Measurements from ENCODE around the gene C22orf23. TPM values are rescaled to one million over a fixed set of nuclear protein-coding genes. Genes with fewer than 3 reads are reported as not detected.
A peak's percentile ranks its signal among the peaks of the same experiment; 100 is the strongest.

Gene C22orf23
- 0.64 and 0.70 TPM in 2 replicates for total RNA-seq (ENCODE audit: low replicate concordance)
- long read RNA-seq, partial matches to known transcripts = 0 of 2 reads
- long read RNA-seq, other reads (novel, unspliced or antisense) = 1 of 2 reads

GRCh38 chr22:37953437-37954179 lies at the start of gene C22orf23, which contains the start of gene POLR2F:
TSS of gene C22orf23 (minus strand) at chr22:37953601. CDS start at chr22:37953149, 452 bp downstream.
TSS of gene POLR2F (plus strand) at chr22:37953699. CDS start at chr22:37953788, 89 bp downstream.
- peak within 1 kb of the TSS; percentile 99 for H3K4me3 Mint-ChIP-seq
- peak within 1 kb of the TSS; percentile 94 for H3K27ac Mint-ChIP-seq
- H3K36me3 Mint-ChIP-seq = peaks cover 8% of the 10 kb centered on the region
- H3K27me3 Mint-ChIP-seq = peaks cover 4% of the 10 kb centered on the region
- no peaks in the 10 kb centered on the region for H3K9me3 Mint-ChIP-seq
- DNase-seq (ENCODE audit: extremely low spot score, unreplicated experiment) = peak; percentile 95
- no peak for TF ChIP-seq CTCF (conservative IDR thresholded peaks at IDR 0.05)
- peaks cover 28% of the 10 kb centered on the region for H3K4me1 Mint-ChIP-seq (ENCODE audit: unreplicated experiment)

- no peak for TF ChIP-seq CTCF (conservative IDR thresholded peaks at IDR 0.05)
- H3K4me3 Mint-ChIP-seq = no peak overlapping the region
- H3K9me3 Mint-ChIP-seq = no peaks in the 10 kb centered on the region
- no peak for DNase-seq (ENCODE audit: extremely low spot score, unreplicated experiment)
- peaks cover 12% of the 10 kb centered on the region for H3K4me1 Mint-ChIP-seq (ENCODE audit: unreplicated experiment)
- no peaks in the 10 kb centered on the region for H3K27me3 Mint-ChIP-seq
- no peak overlapping the region for H3K27ac Mint-ChIP-seq
- no peaks in the 10 kb centered on the region for H3K36me3 Mint-ChIP-seq
These were observed 46.4 kb upstream of the C22orf23 start for GRCh38 chr22:37999640-38000272.

- TF ChIP-seq CTCF (conservative IDR thresholded peaks at IDR 0.05) = no peak
- H3K27ac Mint-ChIP-seq = no peak overlapping the region
- no peaks in the 10 kb centered on the region for H3K9me3 Mint-ChIP-seq
- no peaks in the 10 kb centered on the region for H3K36me3 Mint-ChIP-seq
- no peak for DNase-seq (ENCODE audit: extremely low spot score, unreplicated experiment)
- no peaks in the 10 kb centered on the region for H3K27me3 Mint-ChIP-seq
- H3K4me1 Mint-ChIP-seq (ENCODE audit: unreplicated experiment) = peaks cover 12% of the 10 kb centered on the region
- no peak overlapping the region for H3K4me3 Mint-ChIP-seq
These were observed 45.8 kb upstream of the C22orf23 start for GRCh38 chr22:37999236-37999635.

- no peak overlapping the region for H3K4me3 Mint-ChIP-seq
- H3K36me3 Mint-ChIP-seq = no peaks in the 10 kb centered on the region
- no peak for TF ChIP-seq CTCF (conservative IDR thresholded peaks at IDR 0.05)
- peaks cover 12% of the 10 kb centered on the region for H3K4me1 Mint-ChIP-seq (ENCODE audit: unreplicated experiment)
- no peaks in the 10 kb centered on the region for H3K27me3 Mint-ChIP-seq
- DNase-seq (ENCODE audit: extremely low spot score, unreplicated experiment) = no peak
- no peak overlapping the region for H3K27ac Mint-ChIP-seq
- no peaks in the 10 kb centered on the region for H3K9me3 Mint-ChIP-seq
These were observed 45.1 kb upstream of the C22orf23 start for GRCh38 chr22:37998543-37998942.

GRCh38 chr22:37996515-37997246 lies 43.3 kb upstream of the C22orf23 start:
- no peak overlapping the region for H3K4me3 Mint-ChIP-seq
- H3K9me3 Mint-ChIP-seq = no peaks in the 10 kb centered on the region
- H3K4me1 Mint-ChIP-seq (ENCODE audit: unreplicated experiment) = peaks cover 12% of the 10 kb centered on the region
- no peaks in the 10 kb centered on the region for H3K36me3 Mint-ChIP-seq
- H3K27me3 Mint-ChIP-seq = no peaks in the 10 kb centered on the region
- DNase-seq (ENCODE audit: extremely low spot score, unreplicated experiment) = no peak
- TF ChIP-seq CTCF (conservative IDR thresholded peaks at IDR 0.05) = no peak
- no peak overlapping the region for H3K27ac Mint-ChIP-seq
